ENCODE measurements around the gene RBCK1. TPM values are rescaled to one million over a fixed set of nuclear protein-coding genes. Genes with fewer than 3 reads are reported as not detected.

The RBCK1 gene
- total and polyA plus RNA-seq, 9 of the 15 experiments (the other 6 are each of a cell fraction or from before 2014, with no cell fraction given) = 5.9 to 59.3 (median 26.5) TPM

GRCh38 chr20:361561-361960 is 46.5 kb upstream of the RBCK1 start:
- no peaks in the 10 kb centered on the region for H3K9me1 ChIP-seq (ENCODE audit: control insufficient read depth, insufficient read depth, low read length)
- no peak overlapping the region for H3K27ac ChIP-seq (ENCODE audit: extremely low read depth, low read depth, low read length)
- H3K79me2 ChIP-seq (ENCODE audit: control insufficient read depth, insufficient read depth, low read length) = no peaks in the 10 kb centered on the region
- no peaks in the 10 kb centered on the region for H3K9me3 ChIP-seq (replicated peaks; ENCODE audit: control insufficient read depth, insufficient read depth, low read depth, low read length)
- intact Hi-C loops (cut with micrococcal nuclease) (no loop called here), in situ Hi-C loops (cut with MboI) (no loop called here)
- H3K4me3 ChIP-seq = no peak overlapping the region
- H4K20me1 ChIP-seq (replicated peaks; ENCODE audit: control insufficient read depth, insufficient read depth, low read length) = no peaks in the 10 kb centered on the region
- CTCF ChIA-PET (ENCODE audit: low intra/inter-chr PET ratio) = no interaction called here
- 74% methylated on average over 6 of the region's 8 CpGs for WGBS (ENCODE audit: insufficient coverage, low coverage, missing lambda C conversion rate)
- H3K27me3 ChIP-seq (ENCODE audit: control insufficient read depth in 2 of 2, insufficient read depth in 2 of 2, low read length in 2 of 2) = no peaks in the 10 kb centered on the region
- no peak overlapping the region for H2AFZ ChIP-seq (ENCODE audit: low read depth, low read length)
- no peak overlapping the region for H3K9ac ChIP-seq (ENCODE audit: insufficient read depth in 1 of 2, low read depth in 2 of 2, low read length in 2 of 2)
- DNase-seq (ENCODE audit: extremely low read depth in 1 of 4, low spot score in 3 of 4) (no peak), FAIRE-seq (no peak), ATAC-seq (no peak)
- no peak for TF ChIP-seq CREB1 (IDR thresholded peaks at IDR 0.05)
- TF ChIP-seq CREB1 (CRISPR knock-in tag; IDR thresholded peaks at IDR 0.05) = no peak
- TF ChIP-seq ZNF318 (IDR thresholded peaks at IDR 0.05; ENCODE audit: borderline replicate concordance in 1 of 2, low read depth in 1 of 2) = no peak
- TF ChIP-seq CBX2 (IDR thresholded peaks at IDR 0.05; ENCODE audit: insufficient read depth, low read length, poor library complexity, severe bottlenecking) = no peak
- no peaks in the 10 kb centered on the region for H3K36me3 ChIP-seq (ENCODE audit: control insufficient read depth, insufficient read depth, low read length)
- no TSS peak for BruUV-seq (replicated peaks)
- no peak overlapping the region for H3K4me2 ChIP-seq (ENCODE audit: insufficient read depth, low read length)
- peaks cover 24 to 28% of the 10 kb centered on the region in 2 experiments; a peak in 4 of 5 replicates for H3K4me1 ChIP-seq (replicated peaks in 1 of 2; ENCODE audit: control insufficient read depth in 2 of 2, insufficient read depth in 2 of 2, low read length in 2 of 2)
- POLR2A ChIA-PET = interaction anchor here (0.7 to 3.3 kb wide), 9 partner anchors 8 to 32 kb away, joined by 3 to 23 read pairs (median 6); partner anchors contain the start of gene TRIB3
